Vagina (tissue), 2 donors: ENCODE measurements around the gene RALBP1.

Experiments
- CTCF ChIP-seq, 3 experiments: fragments of 450-650 bp in 2 of 3; fragments of 200-600 bp in 1 of 3; sonication (generic) in 1 of 3; IDR thresholded peaks; one replicate each; pipeline ENCODE4 v1.5.1; 2017 to 2019; ENCODE audit warnings: antibody characterized with exemption in 3 of 3, mild to moderate bottlenecking in 2 of 3, moderate library complexity in 2 of 3
- POLR2A ChIP-seq, 2 donors: fragments of 450-650 bp; IDR thresholded peaks; one replicate each; pipeline ENCODE4 v1.6.1; 2017; ENCODE audit warnings: antibody characterized with exemption in 2 of 2, mild to moderate bottlenecking in 2 of 2, moderate library complexity in 2 of 2

DNA sequence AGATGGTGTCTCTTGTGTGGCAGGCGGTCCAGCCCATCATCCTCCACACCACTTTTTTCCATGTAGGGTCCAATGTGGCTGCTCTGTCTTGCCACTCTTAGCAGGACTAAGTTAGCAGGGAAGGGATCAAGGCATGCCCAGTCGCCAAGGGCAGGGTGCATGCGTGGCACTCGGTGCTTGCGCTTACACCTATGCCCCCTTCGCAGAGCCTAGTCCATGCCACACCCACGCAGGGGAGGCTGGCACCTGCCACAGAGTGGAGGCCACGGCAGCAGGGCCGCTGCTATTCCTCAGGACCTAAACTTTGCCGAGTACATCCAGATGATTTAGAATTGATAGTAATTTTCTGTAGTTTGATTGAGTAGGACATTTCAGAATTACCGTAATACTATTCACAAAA is 59.5 kb downstream of the RALBP1 start:
- TF ChIP-seq CTCF (IDR thresholded peaks at IDR 0.05), result no peak
- TF ChIP-seq POLR2A (IDR thresholded peaks at IDR 0.05), result no peak
